NCI-H82 (cell line): ENCODE measurements around the gene SLC32A1.

ENCODE experiments used
- DNase-seq: peaks from one replicate; lab custom pipeline; 2025; lab: John Stamatoyannopoulos, UW

Gene SLC32A1

GRCh38 chr20:38725931-38726803, 1.9 kb downstream of the SLC32A1 start:
- DNase-seq: peak; percentile 92

- DNase-seq: peak; percentile 64
These were observed 2.7 kb downstream of the SLC32A1 start for GRCh38 chr20:38726804-38727606.

GRCh38 chr20:38727607-38728190, 3.4 kb downstream of the SLC32A1 start:
- DNase-seq: no peak

- no peak for DNase-seq
These were observed 4.0 kb downstream of the SLC32A1 start for GRCh38 chr20:38728191-38728781.

- DNase-seq: peak; percentile 90
These were observed 4.8 kb downstream of the SLC32A1 start for GRCh38 chr20:38728911-38729642.

- peak; percentile 36 for DNase-seq
These were observed 5.5 kb downstream of the SLC32A1 start for GRCh38 chr20:38729767-38730166.

- peak; percentile 49 for DNase-seq
These were observed 6.1 kb downstream of the SLC32A1 start for GRCh38 chr20:38730167-38730988.

- peak; percentile 96 for DNase-seq
These were observed 6.9 kb downstream of the SLC32A1 start for GRCh38 chr20:38730989-38731737.

GRCh38 chr20:38731738-38732113, 7.4 kb downstream of the SLC32A1 start:
- no peak for DNase-seq

- DNase-seq: no peak
These were observed 8.7 kb downstream of the SLC32A1 start for GRCh38 chr20:38732981-38733380.

- peak; percentile 22 for DNase-seq
These were observed 10.9 kb downstream of the SLC32A1 start for GRCh38 chr20:38735172-38735571.

- no peak for DNase-seq
These were observed 13.6 kb downstream of the SLC32A1 start for GRCh38 chr20:38737887-38738286.

- no peak for DNase-seq
These were observed 21.5 kb downstream of the SLC32A1 start for GRCh38 chr20:38745757-38746156.

- peak; percentile 66 for DNase-seq
These were observed 23.3 kb downstream of the SLC32A1 start for GRCh38 chr20:38747495-38748096.

- DNase-seq: peak; percentile 96
These were observed 24.0 kb downstream of the SLC32A1 start, which contains the start of gene ACTR5 for GRCh38 chr20:38748097-38748860. ACTR5 (plus strand) TSS chr20:38748460; CDS start chr20:38748479, 19 bp downstream.

- DNase-seq: no peak
These were observed 24.5 kb downstream of the SLC32A1 start for GRCh38 chr20:38748861-38749149.

- peak; percentile 41 for DNase-seq
These were observed 27.2 kb downstream of the SLC32A1 start for GRCh38 chr20:38751360-38751976.

- no peak for DNase-seq
These were observed 27.7 kb downstream of the SLC32A1 start for GRCh38 chr20:38752029-38752428.
